H1 (cell line): ENCODE results near the gene DNAH8.
"Not testable (repeated sequence)": the region's sequence is repeated elsewhere in the genome, so short reads cannot be mapped to it uniquely, and the experiment has no call there.

Experiments used
- BRCA1 ChIP-seq: IDR thresholded peaks from 2 replicates; pipeline ENCODE4 v1.6.1; 2012; ENCODE audit warnings: low read depth, low read length, improper control_type of control experiment
- CEBPB ChIP-seq: IDR thresholded peaks from 2 replicates; pipeline ENCODE4 v1.6.1; 2012; ENCODE audit warnings: low read depth, low read length
- CTCF ChIP-seq, 3 experiments: IDR thresholded peaks; 1 replicate in 2 of 3; 2 replicates in 1 of 3; pipeline versions ENCODE4 v1.5.1 to v1.6.1; 2011; ENCODE audit warnings: low read length in 3 of 3, mild to moderate bottlenecking in 3 of 3, inconsistent platforms in 2 of 3, low read depth in 1 of 3, moderate library complexity in 1 of 3; ENCODE audit not compliant: insufficient read depth in 1 of 3; ENCODE audit errors: control extremely low read depth in 1 of 3
- EP300 ChIP-seq, 2 experiments: IDR thresholded peaks; 1 replicate in 1 of 2; 2 replicates in 1 of 2; pipeline ENCODE4 v1.6.1; 2011 to 2012; ENCODE audit warnings: low read depth in 2 of 2, low read length in 2 of 2, mild to moderate bottlenecking in 2 of 2, borderline replicate concordance in 1 of 2, inconsistent platforms in 1 of 2, moderate library complexity in 1 of 2
- EZH2 ChIP-seq: fragments of 200-600 bp; sonication (generic); IDR thresholded peaks from 2 replicates; pipeline ENCODE4 v1.7.1; 2012; ENCODE audit warnings: low read depth, mild to moderate bottlenecking, moderate library complexity, low read length, inconsistent platforms; ENCODE audit not compliant: severe bottlenecking
- MAFK ChIP-seq: IDR thresholded peaks from 2 replicates; pipeline ENCODE4 v1.6.1; 2012; ENCODE audit warnings: low read depth, mild to moderate bottlenecking, improper control_type of control experiment, low read length
- NANOG ChIP-seq: IDR thresholded peaks from 2 replicates; pipeline ENCODE4 v1.6.1; 2011; ENCODE audit warnings: low read length, low read depth, mild to moderate bottlenecking, inconsistent platforms; ENCODE audit not compliant: insufficient read depth, poor library complexity, severe bottlenecking
- POLR2A ChIP-seq, 2 experiments: IDR thresholded peaks; 1 replicate in 1 of 2; 2 replicates in 1 of 2; pipeline ENCODE4 v1.6.1; 2011; ENCODE audit warnings: low read depth in 2 of 2, low read length in 2 of 2, mild to moderate bottlenecking in 2 of 2; ENCODE audit errors: control extremely low read depth in 1 of 2
- SP4 ChIP-seq: IDR thresholded peaks from 2 replicates; pipeline ENCODE4 v1.6.1; 2012; ENCODE audit warnings: low read length, inconsistent platforms
- SUZ12 ChIP-seq: fragments of 200-600 bp; sonication (generic); IDR thresholded peaks from 2 replicates; pipeline ENCODE4 v1.6.1; 2012; ENCODE audit warnings: mild to moderate bottlenecking, inconsistent platforms, low read length, moderate library complexity, mixed read lengths

- TF ChIP-seq POLR2A (IDR thresholded peaks at IDR 0.05; ENCODE audit: control extremely low read depth in 1 of 2, low read depth in 2 of 2, low read length in 2 of 2); BRCA1; SUZ12; SP4; CTCF (IDR thresholded peaks at IDR 0.05; ENCODE audit: control extremely low read depth in 1 of 3, insufficient read depth in 1 of 3, low read depth in 1 of 3, low read length in 3 of 3); EZH2; CEBPB; EP300 (IDR thresholded peaks at IDR 0.05; ENCODE audit: borderline replicate concordance in 1 of 2, low read depth in 2 of 2, low read length in 2 of 2); NANOG; MAFK: not testable (repeated sequence)
Observed at GRCh38 chr6:38796437-38796836, 81.3 kb downstream of the DNAH8 start.
